Measurements from ENCODE around the gene RUFY3.

GRCh38 chr4:70687392-70687791 lies 34.4 kb upstream of the RUFY3 start:
- no peak for TF ChIP-seq EP300 (IDR thresholded peaks at IDR 0.05)
- no peak for TF ChIP-seq CTCF (IDR thresholded peaks at IDR 0.05)
- no peak for TF ChIP-seq POLR2AphosphoS5 (IDR thresholded peaks at IDR 0.05)
